Activated gamma-delta T cell (primary cell): Measurements from ENCODE around the gene PRR22.
A peak's percentile ranks its signal among the peaks of the same experiment; 100 is the strongest.

Experiments
- DNase-seq: peaks from one replicate; lab custom pipeline; 2025; lab: John Stamatoyannopoulos, UW

Gene PRR22

GRCh38 chr19:5814123-5814851, 29.7 kb upstream of the PRR22 start:
- DNase-seq: no peak

GRCh38 chr19:5811117-5811516, 26.6 kb upstream of the PRR22 start:
- no peak for DNase-seq

- no peak for DNase-seq
These were observed 24.9 kb upstream of the PRR22 start for GRCh38 chr19:5809469-5809868.

DNA sequence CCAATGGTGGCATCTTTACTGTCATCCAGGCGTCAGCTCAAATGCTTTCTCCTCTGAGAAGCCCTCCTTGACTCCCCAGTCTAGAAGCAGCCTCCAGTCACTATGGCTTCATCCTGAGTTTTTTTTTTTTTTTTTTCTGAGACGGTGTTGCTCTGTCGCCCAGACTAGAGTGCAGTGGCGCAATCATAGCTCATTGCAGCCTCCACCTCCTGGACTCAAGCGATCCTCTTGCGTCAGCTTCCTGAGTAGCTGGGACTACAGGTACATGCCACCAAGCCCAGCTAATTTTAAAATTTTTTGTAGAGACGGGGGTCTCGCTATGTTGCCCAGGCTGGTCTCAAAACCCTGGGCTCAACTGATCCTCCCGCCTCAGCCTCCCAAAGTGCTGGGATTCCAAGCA, 24.5 kb upstream of the PRR22 start:
- DNase-seq: no peak

DNA sequence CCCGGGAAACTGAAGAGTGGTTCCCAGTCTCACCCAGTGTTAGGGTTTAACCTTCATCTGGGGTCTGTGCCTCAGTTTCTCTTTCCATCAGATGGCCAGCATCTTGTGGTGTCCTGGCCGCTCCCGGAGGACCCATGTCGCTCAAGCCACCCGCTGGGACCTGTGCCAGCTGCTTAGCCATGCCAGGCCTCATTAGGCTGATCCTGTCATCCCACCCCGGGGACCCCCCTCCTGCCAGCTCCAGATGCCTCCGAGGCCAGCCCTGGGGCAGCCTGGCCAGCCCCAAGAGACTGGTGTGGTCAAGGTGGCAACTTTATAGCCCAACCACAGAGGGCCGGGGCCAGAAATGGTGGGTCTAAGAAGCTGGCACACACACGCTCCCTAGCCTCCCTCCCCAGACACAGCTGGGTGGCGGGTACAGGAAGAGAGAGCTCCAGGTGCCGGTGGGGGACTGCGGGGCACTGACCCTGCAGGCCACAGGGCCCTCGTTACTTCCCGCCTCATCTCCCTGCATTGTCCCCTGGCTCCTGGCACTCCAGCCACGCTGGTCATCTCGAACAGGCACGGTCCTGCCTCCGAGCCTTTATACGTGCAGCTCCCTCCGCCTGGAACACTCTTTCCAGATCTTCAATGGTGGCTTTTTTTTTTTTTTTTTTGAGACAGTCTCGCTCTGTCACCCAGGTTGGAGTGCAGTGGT, 23.7 kb upstream of the PRR22 start:
- no peak for DNase-seq

DNA sequence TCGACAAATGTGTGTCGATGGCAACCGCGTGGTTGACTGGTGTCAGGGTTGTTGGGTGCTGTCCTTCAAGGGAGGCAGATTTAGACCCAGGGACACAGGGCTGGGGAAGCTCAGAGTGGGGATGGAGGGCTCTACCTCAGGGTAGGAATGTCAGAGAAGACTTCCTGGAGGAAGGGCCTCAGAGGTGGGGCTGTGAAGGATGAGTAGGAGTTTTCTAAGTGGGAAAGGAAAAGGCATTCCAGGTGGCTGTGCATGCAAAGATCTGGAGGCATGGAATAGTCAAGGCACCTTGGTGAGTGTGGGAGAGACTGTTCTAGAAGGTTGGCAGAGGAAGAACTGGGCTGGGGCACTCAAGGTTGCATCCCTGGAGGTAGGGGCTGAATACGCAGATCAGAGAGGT, 22.4 kb upstream of the PRR22 start:
- no peak for DNase-seq

DNA sequence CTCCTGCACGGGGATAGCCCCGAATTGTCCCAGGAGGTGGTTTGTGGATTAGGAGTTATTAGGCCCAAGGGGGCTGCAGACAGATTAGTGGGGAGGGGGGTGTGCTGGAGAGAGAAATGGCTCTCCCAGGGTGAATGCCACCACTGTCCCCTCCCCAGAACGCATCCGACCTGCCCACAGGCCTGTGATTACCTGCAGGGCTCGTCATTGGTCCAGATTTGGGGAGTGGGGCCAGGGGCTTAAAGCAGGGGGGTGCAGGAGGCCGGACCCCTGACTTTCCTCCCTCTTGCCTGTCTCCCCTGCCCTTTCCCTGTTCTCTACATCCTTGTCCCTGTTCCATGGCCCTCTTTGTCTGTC, 21.6 kb upstream of the PRR22 start:
- DNase-seq: no peak

GRCh38 chr19:5805462-5806132, 21.1 kb upstream of the PRR22 start:
- DNase-seq: no peak

GRCh38 chr19:5804516-5805461, 20.2 kb upstream of the PRR22 start, which contains the start of gene NRTN:
TSS of gene NRTN (plus strand) at chr19:5805067. CDS start at chr19:5824166, 19,099 bp downstream.
- DNase-seq: peak; percentile 34

DNA sequence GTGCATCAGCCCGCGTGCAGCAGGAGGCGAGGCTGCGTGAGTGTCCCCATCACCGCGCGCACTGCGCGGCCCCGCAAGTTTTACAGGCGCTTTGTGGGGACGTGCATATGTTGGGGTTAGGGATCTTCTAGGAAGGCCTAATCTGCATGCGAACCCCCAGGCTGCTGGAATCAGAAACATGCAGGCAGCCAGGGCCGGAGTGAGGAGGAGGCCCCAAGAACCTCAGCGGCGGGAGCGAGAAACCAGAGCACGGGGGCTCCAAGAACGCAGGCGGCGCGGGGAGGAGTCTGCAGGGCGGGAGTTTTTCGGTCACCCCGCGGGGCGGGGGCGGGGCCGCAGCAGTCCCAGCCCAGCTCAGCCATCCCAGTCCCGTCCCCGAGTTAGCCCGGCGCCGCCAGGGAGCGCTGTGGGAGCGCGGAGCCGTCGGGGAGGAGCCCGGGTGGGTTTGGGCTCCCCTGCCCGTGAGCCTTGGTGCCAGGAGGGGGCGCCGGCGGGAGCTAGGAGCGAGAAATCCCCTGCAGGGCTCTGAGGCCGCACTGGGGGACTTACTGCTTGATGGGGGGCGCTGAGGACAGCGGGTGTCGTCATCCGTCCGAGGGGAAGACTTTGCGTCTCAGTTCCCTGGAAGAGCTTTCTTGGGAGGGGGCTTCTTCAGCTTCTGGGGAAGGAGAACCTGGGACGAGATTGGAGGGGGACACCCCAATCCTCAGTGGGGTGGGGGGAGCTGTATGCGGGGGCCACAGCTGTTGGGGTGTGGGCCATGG, 19.4 kb upstream of the PRR22 start:
- peak; percentile 82 for DNase-seq

- DNase-seq: no peak
These were observed 18.9 kb upstream of the PRR22 start for GRCh38 chr19:5803441-5803751.

DNA sequence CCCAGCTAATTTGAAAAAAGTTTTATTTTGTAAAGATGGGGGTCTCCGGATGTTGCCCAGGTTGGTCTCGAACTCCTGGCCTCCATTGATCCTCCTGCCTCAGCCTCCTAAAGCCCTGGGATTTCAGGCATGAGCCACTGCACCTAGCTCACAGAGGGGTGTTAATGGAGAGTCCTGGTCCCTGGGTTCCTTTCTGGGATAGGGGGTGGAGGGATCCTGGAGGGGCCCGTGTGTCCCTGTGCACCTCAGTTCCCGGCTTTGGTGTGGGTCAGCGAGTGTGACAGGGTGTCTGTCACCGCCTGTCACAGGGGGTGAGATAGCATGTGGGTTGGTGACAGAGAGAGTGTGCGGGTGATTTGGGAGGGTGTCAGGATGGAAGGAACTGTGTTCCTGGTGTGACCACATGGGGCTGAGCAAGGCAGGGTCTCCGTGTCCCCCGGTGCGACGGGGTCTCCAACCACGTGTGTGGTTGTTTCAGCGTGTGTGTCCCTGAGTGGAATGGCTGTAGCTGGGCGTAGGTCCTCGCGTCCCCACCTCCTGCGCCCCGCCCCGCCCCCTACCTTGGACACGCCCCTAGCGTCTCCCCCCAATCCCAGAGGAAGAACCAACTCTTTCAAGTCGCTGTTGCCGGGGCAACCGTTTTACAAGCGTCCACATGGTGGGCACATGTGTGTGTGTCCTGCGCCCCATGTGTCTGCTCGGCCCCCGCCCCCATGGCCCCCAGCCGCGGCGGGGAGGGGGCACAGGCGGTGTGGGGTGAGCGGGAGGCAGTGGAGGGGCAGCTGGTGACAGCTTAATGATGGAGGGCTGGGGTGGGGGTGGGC, 17.5 kb upstream of the PRR22 start:
- no peak for DNase-seq

- DNase-seq: no peak
These were observed 16.1 kb upstream of the PRR22 start for GRCh38 chr19:5800361-5801270.

GRCh38 chr19:5799247-5800241, 15.0 kb upstream of the PRR22 start:
- no peak for DNase-seq

DNA sequence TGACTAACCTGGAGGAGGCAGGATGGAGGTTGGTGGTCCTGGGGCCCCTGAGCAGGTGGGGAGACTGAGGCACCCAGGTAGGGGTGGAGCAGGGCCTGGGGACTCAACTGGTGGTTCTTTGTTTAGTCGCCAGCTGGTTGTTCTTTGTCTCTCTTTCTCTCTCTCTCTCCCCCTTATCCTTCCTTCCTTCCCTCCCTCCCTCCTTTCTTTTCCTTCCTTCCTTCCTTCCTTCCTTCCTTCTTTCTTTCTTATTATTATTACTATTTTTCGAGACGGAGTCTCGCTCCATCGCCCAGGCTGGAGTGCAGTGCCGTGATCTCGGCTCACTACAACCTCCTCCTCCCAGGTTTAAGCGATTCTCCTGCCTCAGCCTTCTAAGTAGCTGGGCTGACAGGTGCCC, 13.7 kb upstream of the PRR22 start:
- no peak for DNase-seq

DNA sequence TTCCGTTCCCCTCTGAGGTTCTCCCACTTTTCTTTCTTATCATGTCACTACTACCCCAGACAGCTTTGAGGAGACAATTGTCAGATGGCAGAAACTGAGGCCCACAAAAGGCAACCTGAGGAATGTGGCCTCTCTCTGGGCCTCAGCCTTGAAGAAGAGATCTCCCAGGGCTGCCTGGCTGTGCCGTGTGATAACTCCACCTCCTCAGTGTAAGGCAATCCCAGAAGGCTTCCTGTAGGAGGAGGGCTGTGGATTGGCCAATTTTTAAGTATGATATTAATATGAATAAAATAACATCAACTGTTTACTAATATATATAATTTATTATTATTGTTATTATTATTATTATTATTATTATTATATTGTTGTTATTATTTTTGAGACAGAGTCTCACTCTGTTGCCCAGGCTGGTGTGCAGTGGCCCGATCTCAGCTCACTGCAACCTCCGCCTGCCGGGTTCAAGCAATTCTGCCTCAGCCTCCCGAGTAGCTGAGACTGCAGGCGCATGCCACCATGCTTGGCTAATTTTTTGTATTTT, 10.9 kb upstream of the PRR22 start:
- no peak for DNase-seq

DNA sequence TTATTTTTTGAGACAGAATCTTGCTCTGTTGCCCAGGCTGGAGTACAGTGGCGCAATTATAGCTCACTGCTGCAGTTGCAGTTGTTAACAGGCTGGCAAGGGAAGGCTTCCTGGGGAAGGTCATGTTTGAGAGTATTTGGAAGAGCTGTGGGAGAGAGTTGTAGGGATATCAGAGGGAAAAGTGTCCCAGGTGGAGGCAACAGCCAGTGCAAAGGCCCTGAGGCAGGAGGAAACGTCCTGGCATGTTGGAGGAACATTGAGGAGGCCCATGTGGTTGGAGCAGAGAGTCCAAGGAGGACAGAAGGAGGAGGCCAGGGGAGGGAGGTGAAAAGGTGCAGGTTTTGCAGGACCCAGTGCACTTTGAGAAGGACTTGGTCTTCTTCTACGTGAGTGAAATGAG, 8.6 kb upstream of the PRR22 start:
- no peak for DNase-seq

- DNase-seq: no peak
These were observed 7.7 kb upstream of the PRR22 start for GRCh38 chr19:5792224-5792623.
